Natural killer cell treated with Interleukin-12 subunit alpha and Interleukin-12 subunit beta and Interleukin-15 and Interleukin-18, amount 100 ng/mL, for 72 hours (primary cell): ENCODE measurements around the gene BSPRY. TPM values are rescaled to one million over a fixed set of nuclear protein-coding genes. Genes with fewer than 3 reads are reported as not detected.

ENCODE experiments used
- ATAC-seq, 2 donors: fragments of 150-1000 bp; cut with Tn5 transposase in 1 of 2; sonication (Bioruptor Pico), chemical (Tn5 transposase) in 1 of 2; 2 replicates each; pipeline ENCODE4 v1.10.0; 2021
- DNase-seq: peaks from one replicate; pipeline ENCODE4 v3.0.0; 2022; ENCODE audit warnings: low spot score
- H3K27ac Mint-ChIP-seq, 2 donors: 1 replicate in 1 of 2; 2 replicates in 1 of 2; pipeline ENCODE4 v1.8.0; 2022; ENCODE audit warnings: mixed read lengths in 2 of 2, mild to moderate bottlenecking in 1 of 2, moderate library complexity in 1 of 2
- H3K27me3 Mint-ChIP-seq, 2 donors: 1 replicate in 1 of 2; 2 replicates in 1 of 2; pipeline ENCODE4 v1.8.0; 2022; ENCODE audit warnings: mixed read lengths in 2 of 2
- H3K36me3 Mint-ChIP-seq: one replicate; pipeline ENCODE4 v1.8.0; 2022; ENCODE audit warnings: mixed read lengths
- H3K4me1 Mint-ChIP-seq, 2 donors: 1 replicate in 1 of 2; 2 replicates in 1 of 2; pipeline ENCODE4 v1.8.0; 2022; ENCODE audit warnings: low read depth in 2 of 2, mixed read lengths in 2 of 2, mild to moderate bottlenecking in 1 of 2
- H3K4me3 Mint-ChIP-seq: one replicate; pipeline ENCODE4 v1.8.0; 2022; ENCODE audit warnings: mixed read lengths
- H3K9me3 Mint-ChIP-seq: 2 replicates; pipeline ENCODE4 v1.8.0; 2022; ENCODE audit warnings: mixed read lengths
- total RNA-seq, 2 donors: library from RNA; stranded (reverse); gene quantifications; one replicate each; pipeline ENCODE4 v1.2.3, GENCODE V29; 2022

BSPRY gene
- total RNA-seq: 1 to 10 TPM; 2.5 to 5.0 TPM

DNA sequence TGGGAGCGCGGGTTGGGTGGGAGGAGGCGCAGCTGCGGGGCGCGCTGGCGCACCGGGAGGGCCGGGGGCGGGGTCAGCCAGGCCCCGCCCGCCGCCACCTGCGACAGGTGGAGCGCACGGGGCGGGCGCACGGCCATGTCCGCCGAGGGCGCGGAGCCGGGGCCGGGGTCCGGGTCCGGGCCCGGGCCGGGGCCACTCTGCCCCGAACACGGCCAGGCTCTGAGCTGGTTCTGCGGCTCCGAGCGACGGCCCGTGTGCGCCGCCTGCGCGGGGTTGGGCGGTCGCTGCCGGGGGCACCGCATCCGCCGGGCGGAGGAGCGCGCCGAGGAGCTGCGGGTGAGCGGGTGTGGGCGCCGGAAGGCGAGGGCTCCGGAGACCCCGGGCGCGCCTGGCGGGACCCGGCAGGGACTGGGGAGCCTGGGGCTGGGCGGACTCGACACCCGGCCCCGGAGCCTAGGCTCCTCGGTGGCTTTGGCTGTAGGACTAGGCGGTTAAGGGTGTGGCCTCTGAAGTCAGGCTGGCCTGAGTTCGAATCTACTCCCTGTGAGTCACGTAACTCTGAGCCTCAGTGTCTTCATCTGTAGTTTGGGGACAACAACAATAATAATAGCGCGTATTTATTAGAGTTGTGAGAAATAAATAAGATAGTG lies at the start of gene BSPRY:
Gene BSPRY (plus strand): TSS at position 97 of the 650 bp plus-strand sequence. CDS start 39 bp downstream, at position 136.
- ATAC-seq (peak; percentile 78 to 82), DNase-seq (peak; percentile 71)
- H3K4me1 Mint-ChIP-seq: peaks cover 30 to 34% of the 10 kb centered on the region in 2 donors
- H3K27ac Mint-ChIP-seq: peak within 1 kb of the TSS; percentile 46 to 89
- no peaks in the 10 kb centered on the region for H3K9me3 Mint-ChIP-seq
- no peaks in the 10 kb centered on the region for H3K27me3 Mint-ChIP-seq
- no peaks in the 10 kb centered on the region for H3K36me3 Mint-ChIP-seq
- peak within 1 kb of the TSS; percentile 89 for H3K4me3 Mint-ChIP-seq

DNA sequence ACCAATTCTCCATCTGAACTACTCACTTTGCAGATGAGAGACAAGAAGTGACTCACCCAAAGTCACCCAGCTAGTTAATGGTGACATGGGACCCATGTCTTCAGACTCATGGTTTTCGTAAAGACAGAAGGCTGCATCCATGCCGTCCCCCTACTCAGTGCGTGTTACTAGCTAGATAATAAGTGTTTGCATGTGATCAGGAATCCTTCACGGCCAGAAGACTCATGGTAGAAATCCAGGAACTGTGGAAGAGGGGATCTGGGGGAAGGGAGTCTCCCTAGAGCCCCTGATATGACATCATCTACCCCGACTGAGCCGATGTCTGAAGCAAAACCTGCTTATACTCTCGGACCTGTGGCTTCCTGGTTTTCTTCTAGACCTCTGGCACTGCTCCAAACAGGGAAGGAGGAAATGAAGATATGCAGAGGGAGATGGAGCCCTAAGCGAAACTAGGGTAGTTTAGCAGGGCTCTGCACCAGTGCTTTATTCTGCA lies 49.5 kb upstream of the BSPRY start:
- DNase-seq (no peak), ATAC-seq (no peak)
- no peak overlapping the region for H3K27ac Mint-ChIP-seq
- no peaks in the 10 kb centered on the region for H3K36me3 Mint-ChIP-seq
- H3K9me3 Mint-ChIP-seq: no peaks in the 10 kb centered on the region
- peaks cover 22 to 23% of the 10 kb centered on the region in 2 donors for H3K27me3 Mint-ChIP-seq
- peaks cover 0 to 8% of the 10 kb centered on the region in 2 donors for H3K4me1 Mint-ChIP-seq
- no peak overlapping the region for H3K4me3 Mint-ChIP-seq

GRCh38 chr9:113301548-113301947 lies 47.8 kb upstream of the BSPRY start:
- no peaks in the 10 kb centered on the region for H3K36me3 Mint-ChIP-seq
- ATAC-seq (no peak), DNase-seq (no peak)
- H3K4me3 Mint-ChIP-seq: no peak overlapping the region
- peaks cover 0 to 8% of the 10 kb centered on the region in 2 donors for H3K4me1 Mint-ChIP-seq
- no peak overlapping the region for H3K27ac Mint-ChIP-seq
- H3K27me3 Mint-ChIP-seq: peaks cover 22 to 23% of the 10 kb centered on the region in 2 donors
- H3K9me3 Mint-ChIP-seq: no peaks in the 10 kb centered on the region

- no peak within 1 kb of the TSS for H3K27ac Mint-ChIP-seq
- ATAC-seq (no peak), DNase-seq (no peak)
- no peak within 1 kb of the TSS for H3K4me3 Mint-ChIP-seq
- no peaks in the 10 kb centered on the region for H3K9me3 Mint-ChIP-seq
- peaks cover 0 to 8% of the 10 kb centered on the region in 2 donors for H3K4me1 Mint-ChIP-seq
- H3K36me3 Mint-ChIP-seq: no peaks in the 10 kb centered on the region
- peaks cover 22 to 23% of the 10 kb centered on the region in 2 donors for H3K27me3 Mint-ChIP-seq
Measured at GRCh38 chr9:113302792-113303418, 46.4 kb upstream of the BSPRY start, which contains the start of gene RNF183. RNF183 (minus strand) TSS chr9:113303376; CDS start chr9:113298184, 5,192 bp downstream.

DNA sequence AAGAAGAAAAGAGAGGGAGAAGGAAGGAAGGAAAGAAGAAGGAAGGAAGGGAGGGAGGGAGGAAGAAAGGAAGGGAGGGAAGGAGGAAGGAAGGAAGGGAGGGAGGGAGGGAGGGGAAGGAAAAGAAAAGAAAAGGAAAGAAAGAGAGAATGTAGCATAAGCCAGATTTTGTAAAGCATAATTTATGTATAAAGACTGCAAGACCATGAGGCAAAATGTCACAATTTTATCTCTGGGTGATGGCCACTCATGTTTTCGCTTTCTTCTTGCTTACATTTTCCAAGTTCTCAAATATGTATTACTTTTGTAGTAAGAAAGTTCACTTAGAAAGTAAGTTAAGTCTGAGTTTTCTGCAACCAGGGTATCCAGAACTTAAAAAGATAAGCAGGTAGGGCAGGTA lies 42.8 kb upstream of the BSPRY start:
- Mint-ChIP-seq H3K27ac (no peak overlapping the region), H3K4me3 (no peak overlapping the region), H3K4me1 (no peaks in the 10 kb centered on the region), H3K9me3 (no peaks in the 10 kb centered on the region), H3K27me3 (peaks cover 2 to 10% of the 10 kb centered on the region in 2 donors), H3K36me3 (no peaks in the 10 kb centered on the region)
- ATAC-seq (no peak), DNase-seq (no peak)

GRCh38 chr9:113307396-113307975 lies 41.9 kb upstream of the BSPRY start:
- ATAC-seq (no peak), DNase-seq (no peak)
- H3K9me3 Mint-ChIP-seq: no peaks in the 10 kb centered on the region
- H3K36me3 Mint-ChIP-seq: no peaks in the 10 kb centered on the region
- no peaks in the 10 kb centered on the region for H3K4me1 Mint-ChIP-seq
- no peak overlapping the region for H3K4me3 Mint-ChIP-seq
- no peak overlapping the region for H3K27ac Mint-ChIP-seq
- peaks cover 0 to 6% of the 10 kb centered on the region in 2 donors for H3K27me3 Mint-ChIP-seq

GRCh38 chr9:113309204-113309813 lies 40.0 kb upstream of the BSPRY start:
- Mint-ChIP-seq H3K4me3 (no peak overlapping the region), H3K36me3 (no peaks in the 10 kb centered on the region), H3K27me3 (no peaks in the 10 kb centered on the region), H3K27ac (no peak overlapping the region), H3K9me3 (no peaks in the 10 kb centered on the region), H3K4me1 (no peaks in the 10 kb centered on the region)
- ATAC-seq (no peak), DNase-seq (no peak)

DNA sequence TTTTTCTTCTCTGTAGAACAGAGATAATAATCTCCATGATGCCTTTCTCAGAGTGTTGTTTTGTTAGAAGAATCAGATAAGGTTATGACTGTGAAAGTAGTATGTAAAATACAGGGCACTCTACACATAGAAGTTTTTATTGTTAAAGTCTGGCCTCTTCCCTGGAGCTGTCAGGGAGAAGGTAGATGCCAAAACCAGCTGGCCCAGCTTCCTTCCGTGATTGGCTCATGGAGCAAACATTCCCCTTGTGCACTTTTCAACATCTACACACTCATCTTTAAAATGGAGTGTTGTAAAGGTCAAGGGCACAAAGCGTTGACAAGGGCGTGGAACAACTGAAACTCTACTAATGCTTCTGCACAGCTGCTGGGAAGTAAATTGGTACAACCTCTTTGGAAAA lies 38.8 kb upstream of the BSPRY start:
- no peaks in the 10 kb centered on the region for H3K36me3 Mint-ChIP-seq
- H3K27ac Mint-ChIP-seq: no peak overlapping the region
- peaks cover 0 to 3% of the 10 kb centered on the region in 2 donors for H3K27me3 Mint-ChIP-seq
- ATAC-seq (no peak), DNase-seq (no peak)
- no peaks in the 10 kb centered on the region for H3K4me1 Mint-ChIP-seq
- no peak overlapping the region for H3K4me3 Mint-ChIP-seq
- no peaks in the 10 kb centered on the region for H3K9me3 Mint-ChIP-seq

- DNase-seq (no peak), ATAC-seq (no peak)
- H3K27me3 Mint-ChIP-seq: peaks cover 0 to 3% of the 10 kb centered on the region in 2 donors
- H3K4me1 Mint-ChIP-seq: no peaks in the 10 kb centered on the region
- H3K4me3 Mint-ChIP-seq: no peak overlapping the region
- H3K36me3 Mint-ChIP-seq: no peaks in the 10 kb centered on the region
- no peaks in the 10 kb centered on the region for H3K9me3 Mint-ChIP-seq
- no peak overlapping the region for H3K27ac Mint-ChIP-seq
Measured at GRCh38 chr9:113311961-113312360, 37.4 kb upstream of the BSPRY start.

DNA sequence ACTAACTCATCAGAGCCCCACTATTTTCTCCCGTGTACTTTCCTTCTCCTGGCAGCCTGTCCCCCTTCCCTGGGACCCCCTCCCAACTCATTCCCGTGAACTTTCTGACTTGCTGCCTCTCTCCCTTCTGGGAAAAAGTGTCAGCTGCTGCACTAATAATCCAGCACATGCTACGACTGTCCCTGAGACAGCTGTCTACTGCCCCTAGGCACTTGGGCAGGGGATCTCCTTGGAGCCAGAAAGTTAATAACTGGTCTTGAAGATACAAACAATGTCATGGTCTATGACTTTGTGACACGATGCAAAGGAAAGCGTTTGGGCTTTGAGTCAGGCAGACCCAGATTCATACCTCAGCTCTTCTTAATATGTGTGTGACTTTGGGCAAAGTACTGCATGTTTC lies 36.1 kb upstream of the BSPRY start:
- no peak overlapping the region for H3K4me3 Mint-ChIP-seq
- no peaks in the 10 kb centered on the region for H3K36me3 Mint-ChIP-seq
- no peaks in the 10 kb centered on the region for H3K9me3 Mint-ChIP-seq

GRCh38 chr9:113315231-113315630 lies 34.1 kb upstream of the BSPRY start:
- Mint-ChIP-seq H3K27me3 (peaks cover 0 to 3% of the 10 kb centered on the region in 2 donors), H3K27ac (no peak overlapping the region), H3K4me3 (no peak overlapping the region), H3K4me1 (no peaks in the 10 kb centered on the region), H3K9me3 (no peaks in the 10 kb centered on the region), H3K36me3 (no peaks in the 10 kb centered on the region)
- DNase-seq (no peak), ATAC-seq (no peak)

More for the DNA sequence above, 36.1 kb upstream of the BSPRY start:
- ATAC-seq (no peak), DNase-seq (no peak)
- Mint-ChIP-seq H3K27me3 (peaks cover 0 to 3% of the 10 kb centered on the region in 2 donors), H3K4me1 (no peaks in the 10 kb centered on the region), H3K27ac (no peak overlapping the region)

GRCh38 chr9:113316030-113316429 lies 33.3 kb upstream of the BSPRY start:
- DNase-seq (no peak), ATAC-seq (no peak)
- Mint-ChIP-seq H3K4me3 (no peak overlapping the region), H3K36me3 (no peaks in the 10 kb centered on the region), H3K27me3 (peaks cover 0 to 3% of the 10 kb centered on the region in 2 donors), H3K9me3 (no peaks in the 10 kb centered on the region), H3K4me1 (no peaks in the 10 kb centered on the region), H3K27ac (no peak overlapping the region)

- ATAC-seq (no peak), DNase-seq (no peak)
- no peak overlapping the region for H3K4me3 Mint-ChIP-seq
- H3K27me3 Mint-ChIP-seq: peaks cover 0 to 3% of the 10 kb centered on the region in 2 donors
- H3K4me1 Mint-ChIP-seq: no peaks in the 10 kb centered on the region
- no peaks in the 10 kb centered on the region for H3K9me3 Mint-ChIP-seq
- H3K27ac Mint-ChIP-seq: no peak overlapping the region
- H3K36me3 Mint-ChIP-seq: no peaks in the 10 kb centered on the region
Measured at GRCh38 chr9:113317777-113318176, 31.6 kb upstream of the BSPRY start.

DNA sequence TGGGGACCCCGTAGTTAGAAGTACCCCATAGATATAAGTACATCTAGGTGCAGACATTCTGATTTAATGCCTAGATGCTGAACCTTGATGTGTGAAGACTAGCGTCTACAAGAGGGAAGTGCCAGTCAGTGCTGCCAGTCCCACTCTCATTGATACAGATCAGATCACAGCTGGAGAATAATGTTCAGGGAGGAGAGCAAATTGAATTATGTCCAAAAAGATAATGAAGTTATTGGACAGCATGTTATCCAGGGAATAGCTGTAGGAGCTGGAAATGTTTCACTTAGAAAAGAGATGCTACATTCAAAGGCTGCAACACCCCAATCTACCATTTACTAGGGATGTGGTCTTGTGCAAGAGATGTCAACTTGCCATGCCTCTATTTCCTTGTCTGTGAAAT lies 30.3 kb upstream of the BSPRY start:
- no peak for ATAC-seq
- no peaks in the 10 kb centered on the region for H3K4me1 Mint-ChIP-seq
- H3K36me3 Mint-ChIP-seq: no peaks in the 10 kb centered on the region
- H3K9me3 Mint-ChIP-seq: no peaks in the 10 kb centered on the region
- H3K27me3 Mint-ChIP-seq: peaks cover 0 to 3% of the 10 kb centered on the region in 2 donors
- no peak overlapping the region for H3K4me3 Mint-ChIP-seq
- H3K27ac Mint-ChIP-seq: no peak overlapping the region
- no peak for DNase-seq
